Aorta (tissue), 5 donors: ENCODE measurements around the gene ZNF318. TPM values are rescaled to one million over a fixed set of nuclear protein-coding genes. Genes with fewer than 3 reads are reported as not detected.

Experiments used
- ATAC-seq: fragments of 200-7000 bp; cut with Tn5 transposase; one replicate; pipeline ENCODE4 v1.9.1; 2022; ENCODE audit warnings: moderate library complexity; ENCODE audit not compliant: low FRiP score
- DNase-seq, 2 donors: peaks; one replicate each; pipeline ENCODE4 v3.0.0-alpha.2; 2020
- H3K27ac ChIP-seq, 2 donors: one replicate each; pipeline ENCODE4 v1.5.1; 2013; ENCODE audit warnings: low read length in 2 of 2, mild to moderate bottlenecking in 2 of 2, moderate library complexity in 2 of 2, control low read depth in 1 of 2, inconsistent platforms in 1 of 2, low read depth in 1 of 2
- H3K27me3 ChIP-seq, 2 donors: one replicate each; pipeline ENCODE4 v1.6.1; 2013; ENCODE audit warnings: control low read depth in 1 of 2, low read length in 1 of 2, mild to moderate bottlenecking in 1 of 2, moderate library complexity in 1 of 2; ENCODE audit not compliant: insufficient read depth in 2 of 2, control insufficient read depth in 1 of 2
- H3K36me3 ChIP-seq, 2 donors: one replicate each; pipeline ENCODE4 v1.6.1; 2013; ENCODE audit warnings: control low read depth in 1 of 2, low read length in 1 of 2, mild to moderate bottlenecking in 1 of 2; ENCODE audit not compliant: insufficient read depth in 2 of 2, control insufficient read depth in 1 of 2
- H3K4me1 ChIP-seq, 2 donors: one replicate each; pipeline ENCODE4 v1.6.1; 2013; ENCODE audit warnings: low read length in 2 of 2, control low read depth in 1 of 2, mild to moderate bottlenecking in 1 of 2, moderate library complexity in 1 of 2; ENCODE audit not compliant: insufficient read depth in 2 of 2, control insufficient read depth in 1 of 2
- H3K4me3 ChIP-seq, 2 donors: one replicate each; pipeline ENCODE4 v1.5.1; 2013; ENCODE audit warnings: low read length in 2 of 2, control low read depth in 1 of 2, mild to moderate bottlenecking in 1 of 2
- H3K9me3 ChIP-seq: one replicate; pipeline ENCODE4 v1.6.1; 2013; ENCODE audit warnings: mild to moderate bottlenecking, low read length; ENCODE audit not compliant: control insufficient read depth
- WGBS, 2 donors: extraction: QIAGEN DNeasy Blood & Tissue Kit; methylation state at CpG; one replicate each; pipeline ENCODE4 v1.1.7; 2013; 5-methylcytosine and 5-hydroxymethylcytosine counted together
- intact Hi-C, 2 donors: fragments of 100-400 bp; cut with DNase I; formaldehyde crosslinking; loops; one replicate each; pipeline versions ENCODE4 v1.14.2 to v1.15.0; 2022
- polyA plus RNA-seq, 2 donors: library from polyadenylated mRNA; stranded (reverse); fragments of 200-250 nt; gene quantifications; one replicate each; pipeline ENCODE4 v1.2.3, GENCODE V29; 2013
- total RNA-seq, 2 donors: library from RNA; stranded (reverse); fragmentation: NEBNext Ultra II Directional; extraction: Animal tissue kit (Norgen Biotek cat#: 25700); gene quantifications; one replicate each; pipeline ENCODE4 v1.2.1, GENCODE V29; 2021
- donor health status: healthy with polysubstance abuse.
- donor health status: Bipolar disorder and iron deficiency.
- donor health status: DM: no; HTN: no; CAD: no.
- donor health status: DM: no; HTN: no; CAD: no.
- donor health status: DM: yes; HTN: yes; CAD: no.

ZNF318 gene
- total and polyA plus RNA-seq, 4 donors = 2.6 to 21.3 (median 10.7) TPM

DNA sequence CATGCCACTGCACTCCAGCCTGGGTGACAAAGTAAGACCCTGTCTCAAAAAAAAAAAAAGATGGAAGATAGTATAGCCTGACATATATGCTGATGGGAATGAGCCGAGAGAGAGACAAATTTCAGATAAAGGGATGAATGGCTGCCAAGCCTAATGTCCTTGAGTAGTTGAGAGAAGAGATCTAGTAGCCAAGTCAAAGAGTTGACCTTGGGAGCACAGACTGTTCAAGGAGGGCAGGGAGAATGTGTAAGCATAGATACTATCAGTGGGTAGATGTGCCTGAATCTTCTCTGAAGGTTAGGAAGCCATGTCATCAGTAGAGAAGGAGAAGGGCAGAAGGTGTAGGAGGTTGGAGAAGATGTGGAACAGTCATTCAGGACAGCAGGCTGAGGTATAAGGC lies 37.8 kb upstream of the ZNF318 start:
- Histone ChIP-seq H3K27me3 (no peaks in the 10 kb centered on the region), H3K9me3 (peaks cover 1% of the 10 kb centered on the region), H3K36me3 (no peaks in the 10 kb centered on the region), H3K27ac (no peak overlapping the region), H3K4me1 (no peaks in the 10 kb centered on the region), H3K4me3 (no peak overlapping the region)
- 74 to 75% methylated on average over 1 of the region's 1 CpG for WGBS, 2 donors
- intact Hi-C loops = no loop called here
- DNase-seq = no peak
- ATAC-seq = no peak

DNA sequence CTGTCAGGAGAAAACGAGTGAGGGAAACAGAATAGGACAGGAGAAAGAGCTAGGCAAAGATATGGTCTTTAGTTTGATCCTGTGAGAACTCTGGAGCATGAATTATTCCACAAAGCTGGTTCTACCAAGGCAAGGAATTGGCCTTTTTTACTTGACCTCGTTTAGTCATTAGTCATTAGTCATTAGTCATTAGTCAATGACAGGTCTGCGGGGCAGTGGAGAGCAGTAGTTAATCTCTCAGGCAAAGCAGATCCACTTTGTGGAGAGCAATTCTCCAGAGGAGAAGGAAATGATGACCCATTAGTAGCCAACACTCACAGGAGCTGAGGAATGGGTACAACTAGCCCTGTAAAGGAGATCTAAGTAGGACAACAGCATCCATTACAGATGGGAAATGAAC lies 35.9 kb upstream of the ZNF318 start:
- ATAC-seq (no peak), DNase-seq (no peak)
- Histone ChIP-seq H3K27me3 (no peaks in the 10 kb centered on the region), H3K27ac (no peak overlapping the region), H3K9me3 (peaks cover 1% of the 10 kb centered on the region), H3K4me3 (no peak overlapping the region), H3K4me1 (no peaks in the 10 kb centered on the region), H3K36me3 (no peaks in the 10 kb centered on the region)
- WGBS, 2 donors = 38 to 56% methylated on average over 3 of the region's 3 CpGs
- intact Hi-C loops = no loop called here

DNA sequence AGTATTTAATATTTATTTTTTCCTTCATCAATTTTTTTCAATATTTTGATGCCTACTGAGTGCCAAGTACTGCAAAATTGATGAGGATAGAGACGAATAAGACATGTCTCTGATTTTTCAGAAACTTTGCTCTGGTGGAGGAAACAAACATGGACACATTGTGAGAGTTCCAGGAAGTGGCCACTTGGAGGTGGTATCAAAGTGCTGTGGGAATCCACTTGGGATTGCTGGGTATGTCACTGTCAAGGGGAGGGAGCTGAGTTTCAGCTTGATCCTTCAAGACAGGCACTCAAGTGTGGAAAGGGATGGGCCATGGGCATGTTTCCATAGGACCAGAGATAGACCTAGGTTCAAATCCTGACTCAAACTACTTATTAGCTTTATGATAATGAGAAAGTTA lies 33.4 kb upstream of the ZNF318 start:
- intact Hi-C loops = no loop called here
- DNase-seq = no peak
- Histone ChIP-seq H3K36me3 (no peaks in the 10 kb centered on the region), H3K4me3 (no peak overlapping the region), H3K4me1 (no peaks in the 10 kb centered on the region), H3K27ac (no peak overlapping the region), H3K27me3 (no peaks in the 10 kb centered on the region), H3K9me3 (peaks cover 1% of the 10 kb centered on the region)
- no peak for ATAC-seq
- WGBS, 2 donors = 69 to 79% methylated on average over 1 of the region's 1 CpG

DNA sequence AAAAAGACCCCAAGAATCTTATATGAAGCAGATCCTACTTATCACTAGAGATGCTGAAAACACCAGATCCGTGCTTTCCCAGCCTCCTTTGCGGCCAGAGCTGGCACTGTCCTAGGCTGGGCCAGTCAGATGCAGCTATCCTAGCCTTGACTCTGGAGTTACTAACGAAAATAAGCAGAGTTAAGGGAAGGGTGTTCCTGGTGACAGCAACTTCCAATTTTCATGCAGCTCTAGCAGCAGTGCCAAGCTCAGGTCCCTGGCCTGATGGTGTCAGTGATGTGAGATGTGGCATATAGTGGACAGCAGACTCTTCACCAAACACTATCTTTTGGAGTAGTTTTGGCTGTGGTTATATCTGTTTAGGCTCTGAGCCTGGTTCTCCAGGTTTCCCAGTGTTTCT lies 32.3 kb upstream of the ZNF318 start:
- DNase-seq = no peak
- Histone ChIP-seq H3K9me3 (peaks cover 1% of the 10 kb centered on the region), H3K27me3 (no peaks in the 10 kb centered on the region), H3K4me3 (no peak overlapping the region), H3K27ac (no peak overlapping the region), H3K4me1 (no peaks in the 10 kb centered on the region), H3K36me3 (no peaks in the 10 kb centered on the region)
- intact Hi-C loops = no loop called here
- 83 to 90% methylated on average over 3 of the region's 3 CpGs for WGBS, 2 donors
- ATAC-seq = no peak

DNA sequence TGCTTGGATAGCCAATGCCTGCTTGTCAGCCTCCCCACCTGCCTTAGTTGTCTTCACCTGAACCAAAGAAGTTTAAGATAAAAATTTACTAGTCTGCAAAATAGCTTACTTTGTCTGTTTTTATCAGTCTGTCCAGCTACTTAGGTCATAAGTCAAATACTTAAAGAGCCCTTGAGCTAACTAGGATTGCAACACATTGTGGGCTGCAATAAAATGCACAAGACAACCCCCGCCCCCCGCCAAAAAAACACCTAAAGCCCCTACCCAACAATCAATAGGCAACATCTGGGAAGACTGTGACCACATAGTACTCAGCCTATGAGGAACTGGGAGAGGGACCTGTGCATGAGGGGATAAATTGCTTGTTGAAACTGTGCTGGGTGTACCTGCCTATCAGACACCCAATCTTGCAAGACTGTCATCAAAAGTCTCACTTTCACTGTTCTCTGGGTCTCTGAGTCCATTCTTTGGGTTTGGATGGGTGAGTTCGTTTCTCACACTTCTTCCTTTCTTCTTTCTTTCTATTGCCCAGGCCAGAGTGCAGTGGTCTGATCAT lies 30.6 kb upstream of the ZNF318 start:
- DNase-seq = no peak
- no peak for ATAC-seq
- H3K4me1 ChIP-seq = no peaks in the 10 kb centered on the region
- no peak overlapping the region for H3K4me3 ChIP-seq
- WGBS, 2 donors = 82 to 90% methylated on average over 3 of the region's 3 CpGs
- H3K27me3 ChIP-seq = no peaks in the 10 kb centered on the region
- H3K27ac ChIP-seq = no peak overlapping the region
- no peaks in the 10 kb centered on the region for H3K9me3 ChIP-seq
- intact Hi-C loops = loop anchor here in 1 of 2 donors (10.0 kb wide), 1 partner anchor 105 kb away; no protein-coding TSS in a partner anchor
- H3K36me3 ChIP-seq = no peaks in the 10 kb centered on the region

DNA sequence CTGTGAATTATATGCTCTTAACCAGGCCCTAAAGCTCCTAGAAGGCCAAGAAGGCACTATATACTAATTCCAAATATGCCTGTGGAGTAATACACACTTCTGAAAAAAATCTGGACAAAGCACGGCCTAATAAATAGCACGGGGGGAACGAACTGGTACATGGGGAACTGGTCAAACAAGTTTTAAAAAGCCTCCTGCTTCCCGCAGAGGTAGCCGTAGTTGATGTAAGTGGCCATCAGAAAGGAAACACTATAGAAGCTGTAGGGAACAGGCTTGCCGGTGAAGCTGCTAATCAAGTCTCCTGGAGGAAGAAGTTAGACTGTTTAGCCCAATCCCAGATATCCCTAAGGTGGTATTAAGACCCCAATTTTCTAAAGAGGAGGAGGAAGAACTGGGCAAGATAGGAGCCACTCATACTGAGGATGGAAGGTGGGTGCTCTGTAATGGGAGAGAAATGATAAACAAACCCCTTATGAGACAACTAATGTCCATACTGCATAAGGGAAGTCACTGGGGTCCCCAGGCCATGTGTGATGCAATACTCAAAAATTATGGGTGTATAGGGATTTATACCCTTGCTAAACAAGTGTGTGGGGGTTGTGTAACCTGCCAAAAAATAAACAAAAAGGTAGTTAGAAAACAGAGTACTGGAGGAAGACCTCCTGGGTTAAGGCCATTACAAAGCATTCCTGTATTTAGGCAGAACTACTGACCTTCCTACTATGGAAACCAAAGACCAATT lies 27.1 kb upstream of the ZNF318 start:
- intact Hi-C loops = loop anchor here in 1 of 2 donors (10.0 kb wide), 1 partner anchor 108 kb away; no protein-coding TSS in a partner anchor
- WGBS, 2 donors = 89 to 91% methylated on average over 6 of the region's 6 CpGs
- DNase-seq (no peak), ATAC-seq (no peak)
- Histone ChIP-seq H3K27ac (no peak overlapping the region), H3K4me1 (no peaks in the 10 kb centered on the region), H3K9me3 (no peaks in the 10 kb centered on the region), H3K36me3 (no peaks in the 10 kb centered on the region), H3K27me3 (no peaks in the 10 kb centered on the region), H3K4me3 (no peak overlapping the region)

DNA sequence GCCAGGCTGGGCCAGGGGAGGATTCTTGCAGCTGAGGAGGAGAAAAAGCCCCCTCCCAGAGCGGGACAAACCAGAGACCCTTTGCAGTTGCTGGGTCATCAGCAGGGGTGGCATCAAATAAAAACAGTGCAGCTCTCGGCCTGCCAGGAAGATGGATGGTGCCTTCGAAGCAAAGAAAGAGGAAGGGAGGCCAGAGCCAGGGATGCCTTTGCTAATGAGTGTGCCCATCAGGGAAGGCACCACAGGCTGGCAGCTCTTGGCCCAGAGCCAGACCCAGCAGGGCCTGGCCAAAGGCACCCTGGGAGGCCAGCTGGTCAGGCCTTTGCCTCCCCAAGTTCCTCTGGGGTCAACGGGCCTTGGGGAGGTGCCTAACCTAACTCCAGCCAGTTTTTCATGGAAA lies 26.3 kb upstream of the ZNF318 start:
- no peaks in the 10 kb centered on the region for H3K27me3 ChIP-seq
- 58 to 59% methylated on average over 4 of the region's 4 CpGs for WGBS, 2 donors
- no peak overlapping the region for H3K4me3 ChIP-seq
- no peaks in the 10 kb centered on the region for H3K36me3 ChIP-seq
- no peak overlapping the region for H3K27ac ChIP-seq
- ATAC-seq (no peak), DNase-seq (no peak)
- H3K9me3 ChIP-seq = no peaks in the 10 kb centered on the region
- no peaks in the 10 kb centered on the region for H3K4me1 ChIP-seq
- intact Hi-C loops = loop anchor here in 1 of 2 donors (10.0 kb wide), 1 partner anchor 109 kb away; no protein-coding TSS in a partner anchor

DNA sequence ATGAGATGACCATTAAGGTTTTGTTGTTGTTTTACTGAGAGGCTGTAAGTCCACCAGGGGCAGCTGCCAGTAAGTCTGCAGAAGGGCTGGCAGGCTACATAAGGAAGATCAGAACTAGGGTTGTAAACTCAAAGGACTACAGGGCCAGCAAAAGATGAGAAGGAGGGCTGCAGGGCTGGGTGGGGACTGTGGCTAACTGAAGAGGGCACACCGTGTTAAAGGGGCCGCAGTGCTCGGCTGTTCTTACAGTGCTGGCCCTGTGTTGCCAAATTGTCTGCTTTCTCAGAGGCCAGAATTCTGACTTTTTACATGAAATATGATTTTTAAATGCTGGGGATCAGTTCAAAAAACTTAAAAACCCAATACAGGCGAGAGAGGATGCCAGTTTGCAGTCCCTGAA lies 25.5 kb upstream of the ZNF318 start:
- H3K9me3 ChIP-seq = no peaks in the 10 kb centered on the region
- DNase-seq (no peak), ATAC-seq (no peak)
- intact Hi-C loops = loop anchor here in 1 of 2 donors (10.0 kb wide), 1 partner anchor 110 kb away; no protein-coding TSS in a partner anchor
- no peak overlapping the region for H3K4me3 ChIP-seq
- no peak overlapping the region for H3K27ac ChIP-seq
- 97 to 100% methylated on average over 4 of the region's 4 CpGs for WGBS, 2 donors
- no peaks in the 10 kb centered on the region for H3K27me3 ChIP-seq
- no peaks in the 10 kb centered on the region for H3K36me3 ChIP-seq
- H3K4me1 ChIP-seq = no peaks in the 10 kb centered on the region

DNA sequence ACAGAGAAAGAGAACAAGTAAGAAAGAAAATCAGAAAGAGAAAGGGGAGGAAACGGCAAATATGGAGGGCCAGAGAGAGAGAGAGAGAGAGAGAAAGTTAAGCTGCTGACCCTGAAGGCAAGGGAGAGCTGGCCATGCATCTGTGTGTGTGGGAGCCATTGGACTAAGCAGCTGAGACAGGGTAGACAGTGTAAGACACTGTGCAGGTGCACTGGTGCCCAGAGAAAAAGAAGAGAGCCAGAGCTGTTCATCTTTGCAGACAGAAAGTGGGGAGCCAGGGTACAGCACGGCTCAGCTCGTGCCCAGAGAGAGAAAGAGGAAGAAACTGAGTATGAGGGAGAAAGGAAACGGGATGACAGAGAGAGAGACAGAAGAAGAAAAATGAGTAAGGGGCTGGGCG lies 24.2 kb upstream of the ZNF318 start:
- no peaks in the 10 kb centered on the region for H3K27me3 ChIP-seq
- H3K4me1 ChIP-seq = no peaks in the 10 kb centered on the region
- H3K27ac ChIP-seq = no peak overlapping the region
- H3K36me3 ChIP-seq = no peaks in the 10 kb centered on the region
- no peak for DNase-seq
- 69 to 82% methylated on average over 5 of the region's 5 CpGs for WGBS, 2 donors
- no peak for ATAC-seq
- intact Hi-C loops = loop anchor here in 1 of 2 donors (10.0 kb wide), 1 partner anchor 111 kb away; no protein-coding TSS in a partner anchor
- H3K4me3 ChIP-seq = no peak overlapping the region
- H3K9me3 ChIP-seq = no peaks in the 10 kb centered on the region
